Measurements from ENCODE around the gene HSPG2.

Gene HSPG2

GRCh38 chr1:21906173-21907078 lies 30.7 kb downstream of the HSPG2 start:
- Mint-ChIP-seq H3K9me3 (no peaks in the 10 kb centered on the region), H3K4me1 (ENCODE audit: low read depth) (peaks cover 24% of the 10 kb centered on the region), H3K36me3 (ENCODE audit: low read depth) (no peaks in the 10 kb centered on the region), H3K4me3 (no peak overlapping the region), H3K27ac (no peak overlapping the region), H3K27me3 (no peaks in the 10 kb centered on the region)
- no peak for DNase-seq

- Mint-ChIP-seq H3K9me3 (no peaks in the 10 kb centered on the region), H3K4me1 (ENCODE audit: low read depth) (peaks cover 20% of the 10 kb centered on the region), H3K27ac (no peak overlapping the region), H3K36me3 (ENCODE audit: low read depth) (no peaks in the 10 kb centered on the region), H3K4me3 (no peak overlapping the region), H3K27me3 (no peaks in the 10 kb centered on the region)
- DNase-seq: no peak
Measured at GRCh38 chr1:21904704-21905520, 32.2 kb downstream of the HSPG2 start.

GRCh38 chr1:21904454-21904703 lies 32.7 kb downstream of the HSPG2 start:
- no peaks in the 10 kb centered on the region for H3K9me3 Mint-ChIP-seq
- peaks cover 15% of the 10 kb centered on the region for H3K4me1 Mint-ChIP-seq (ENCODE audit: low read depth)
- H3K4me3 Mint-ChIP-seq: no peak overlapping the region
- no peaks in the 10 kb centered on the region for H3K36me3 Mint-ChIP-seq (ENCODE audit: low read depth)
- DNase-seq: no peak
- H3K27ac Mint-ChIP-seq: no peak overlapping the region
- no peaks in the 10 kb centered on the region for H3K27me3 Mint-ChIP-seq

GRCh38 chr1:21903638-21904453 lies 33.3 kb downstream of the HSPG2 start:
- H3K4me3 Mint-ChIP-seq: no peak overlapping the region
- no peaks in the 10 kb centered on the region for H3K9me3 Mint-ChIP-seq
- no peaks in the 10 kb centered on the region for H3K27me3 Mint-ChIP-seq
- peaks cover 11% of the 10 kb centered on the region for H3K4me1 Mint-ChIP-seq (ENCODE audit: low read depth)
- no peak overlapping the region for H3K27ac Mint-ChIP-seq
- DNase-seq: no peak
- H3K36me3 Mint-ChIP-seq (ENCODE audit: low read depth): no peaks in the 10 kb centered on the region

- no peak for DNase-seq
- Mint-ChIP-seq H3K4me1 (ENCODE audit: low read depth) (peaks cover 11% of the 10 kb centered on the region), H3K4me3 (no peak overlapping the region), H3K27ac (no peak overlapping the region), H3K36me3 (ENCODE audit: low read depth) (no peaks in the 10 kb centered on the region), H3K27me3 (no peaks in the 10 kb centered on the region), H3K9me3 (no peaks in the 10 kb centered on the region)
Measured at GRCh38 chr1:21902026-21903012, 34.8 kb downstream of the HSPG2 start.

GRCh38 chr1:21901473-21901847 lies 35.6 kb downstream of the HSPG2 start:
- Mint-ChIP-seq H3K4me3 (no peak overlapping the region), H3K9me3 (no peaks in the 10 kb centered on the region), H3K4me1 (ENCODE audit: low read depth) (peaks cover 11% of the 10 kb centered on the region), H3K27ac (no peak overlapping the region), H3K36me3 (ENCODE audit: low read depth) (no peaks in the 10 kb centered on the region), H3K27me3 (no peaks in the 10 kb centered on the region)
- no peak for DNase-seq

GRCh38 chr1:21900766-21901472 lies 36.2 kb downstream of the HSPG2 start:
- Mint-ChIP-seq H3K9me3 (no peaks in the 10 kb centered on the region), H3K36me3 (ENCODE audit: low read depth) (no peaks in the 10 kb centered on the region), H3K27me3 (no peaks in the 10 kb centered on the region), H3K4me1 (ENCODE audit: low read depth) (peaks cover 11% of the 10 kb centered on the region), H3K4me3 (no peak overlapping the region), H3K27ac (no peak overlapping the region)
- no peak for DNase-seq

GRCh38 chr1:21899987-21900386 lies 37.1 kb downstream of the HSPG2 start:
- Mint-ChIP-seq H3K4me1 (ENCODE audit: low read depth) (peaks cover 8% of the 10 kb centered on the region), H3K27ac (no peak overlapping the region), H3K27me3 (no peaks in the 10 kb centered on the region), H3K4me3 (no peak overlapping the region), H3K9me3 (no peaks in the 10 kb centered on the region), H3K36me3 (ENCODE audit: low read depth) (no peaks in the 10 kb centered on the region)
- no peak for DNase-seq

- Mint-ChIP-seq H3K9me3 (no peaks in the 10 kb centered on the region), H3K4me1 (ENCODE audit: low read depth) (peaks cover 5% of the 10 kb centered on the region), H3K36me3 (ENCODE audit: low read depth) (no peaks in the 10 kb centered on the region), H3K4me3 (no peak overlapping the region), H3K27me3 (no peaks in the 10 kb centered on the region), H3K27ac (no peak overlapping the region)
- DNase-seq: no peak
Measured at GRCh38 chr1:21899267-21899810, 37.8 kb downstream of the HSPG2 start.

- no peaks in the 10 kb centered on the region for H3K9me3 Mint-ChIP-seq
- H3K4me1 Mint-ChIP-seq (ENCODE audit: low read depth): peaks cover 2% of the 10 kb centered on the region
- no peak overlapping the region for H3K4me3 Mint-ChIP-seq
- H3K36me3 Mint-ChIP-seq (ENCODE audit: low read depth): no peaks in the 10 kb centered on the region
- H3K27me3 Mint-ChIP-seq: no peaks in the 10 kb centered on the region
- no peak overlapping the region for H3K27ac Mint-ChIP-seq
- DNase-seq: no peak
Measured at GRCh38 chr1:21898326-21899200, 38.5 kb downstream of the HSPG2 start.

- no peaks in the 10 kb centered on the region for H3K36me3 Mint-ChIP-seq (ENCODE audit: low read depth)
Measured at GRCh38 chr1:21897844-21898243, 39.3 kb downstream of the HSPG2 start.

GRCh38 chr1:21896652-21897532 lies 40.2 kb downstream of the HSPG2 start:
- Mint-ChIP-seq H3K36me3 (ENCODE audit: low read depth) (no peaks in the 10 kb centered on the region), H3K9me3 (no peaks in the 10 kb centered on the region), H3K4me1 (ENCODE audit: low read depth) (peaks cover 2% of the 10 kb centered on the region), H3K27ac (no peak overlapping the region), H3K4me3 (no peak overlapping the region), H3K27me3 (no peaks in the 10 kb centered on the region)
- DNase-seq: no peak

More at GRCh38 chr1:21897844-21898243, 39.3 kb downstream of the HSPG2 start:
- no peak overlapping the region for H3K4me3 Mint-ChIP-seq
- H3K27ac Mint-ChIP-seq: no peak overlapping the region
- no peak for DNase-seq
- H3K9me3 Mint-ChIP-seq: no peaks in the 10 kb centered on the region
- H3K4me1 Mint-ChIP-seq (ENCODE audit: low read depth): peaks cover 2% of the 10 kb centered on the region
- no peaks in the 10 kb centered on the region for H3K27me3 Mint-ChIP-seq

Data from activated T-cell treated with anti-CD3 and anti-CD28 coated beads, Interleukin-2, amount 50 U/mL, for 24 hours (primary cell).